Stimulated activated CD4-positive, alpha-beta T cell treated with anti-CD3 and anti-CD28 coated beads, Interleukin-4, amount 100 ng/mL, for 4 hours (primary cell): ENCODE data around the gene CCNI2.
"Not testable (repeated sequence)": the region's sequence is repeated elsewhere in the genome, so short reads cannot be mapped to it uniquely, and the experiment has no call there.

Source experiments
- DNase-seq, 2 experiments: peaks; one replicate each; pipeline ENCODE4 v3.0.0-alpha.2; 2020

The CCNI2 gene

GRCh38 chr5:132785365-132785764 lies 38.1 kb downstream of the CCNI2 start:
- no peak for DNase-seq

GRCh38 chr5:132785864-132786263 lies 38.6 kb downstream of the CCNI2 start:
- no peak for DNase-seq

GRCh38 chr5:132787076-132787475 lies 39.9 kb downstream of the CCNI2 start:
- no peak for DNase-seq

GRCh38 chr5:132788508-132788907 lies 41.3 kb downstream of the CCNI2 start:
- DNase-seq = no peak

- DNase-seq = no peak
Observed at GRCh38 chr5:132788990-132789886, 42.0 kb downstream of the CCNI2 start.

GRCh38 chr5:132790201-132790865 lies 43.1 kb downstream of the CCNI2 start:
- DNase-seq = no peak

GRCh38 chr5:132791026-132791425 lies 43.8 kb downstream of the CCNI2 start:
- no peak for DNase-seq

GRCh38 chr5:132797651-132798050 lies 50.4 kb downstream of the CCNI2 start:
- DNase-seq = no peak

GRCh38 chr5:132799392-132799791 lies 52.2 kb downstream of the CCNI2 start:
- no peak for DNase-seq

GRCh38 chr5:132800545-132800944 lies 53.3 kb downstream of the CCNI2 start:
- no peak for DNase-seq

- DNase-seq = no peak
Observed at GRCh38 chr5:132802044-132802684, 54.9 kb downstream of the CCNI2 start.

GRCh38 chr5:132802685-132803066 lies 55.5 kb downstream of the CCNI2 start:
- DNase-seq = not testable (repeated sequence)
